KMS-11 (cell line): ENCODE data around the gene ALOX5.

ENCODE experiments used
- H2AFZ ChIP-seq: fragments of 200-600 bp; sonication (generic); 2 replicates; pipeline ENCODE4 v1.6.1; 2016; ENCODE audit warnings: antibody characterized with exemption, mixed run types, low read depth
- H3K27ac ChIP-seq: fragments of 200-600 bp; sonication (generic); 2 replicates; pipeline ENCODE4 v1.6.1; 2016; ENCODE audit warnings: mild to moderate bottlenecking, mixed run types
- H3K27me3 ChIP-seq: fragments of 200-600 bp; sonication (generic); 2 replicates; pipeline ENCODE4 v1.6.1; 2017; ENCODE audit warnings: mild to moderate bottlenecking, low read depth, mixed run types, moderate library complexity; ENCODE audit not compliant: insufficient read depth
- H3K36me3 ChIP-seq: fragments of 200-600 bp; sonication (generic); 2 replicates; pipeline ENCODE4 v1.6.1; 2017; ENCODE audit warnings: mild to moderate bottlenecking, mixed run types; ENCODE audit not compliant: insufficient read depth
- H3K4me1 ChIP-seq: fragments of 200-600 bp; sonication (generic); 2 replicates; pipeline ENCODE4 v1.6.1; 2016; ENCODE audit warnings: mild to moderate bottlenecking, low read depth, mixed run types; ENCODE audit not compliant: poor library complexity, severe bottlenecking
- H3K4me2 ChIP-seq: fragments of 200-600 bp; sonication (generic); 2 replicates; pipeline ENCODE4 v1.7.0; 2016; ENCODE audit warnings: mild to moderate bottlenecking, mixed run types
- H3K4me3 ChIP-seq: fragments of 200-600 bp; sonication (generic); IDR thresholded peaks from 2 replicates; pipeline ENCODE4 v1.6.1; 2017; ENCODE audit warnings: low read depth, low read length, mixed read lengths; ENCODE audit not compliant: insufficient read depth
- H3K79me2 ChIP-seq: fragments of 200-600 bp; sonication (generic); 2 replicates; pipeline ENCODE4 v1.6.1; 2016; ENCODE audit warnings: low read depth, mixed run types; ENCODE audit not compliant: insufficient read depth
- H3K9ac ChIP-seq: fragments of 200-600 bp; sonication (generic); 2 replicates; pipeline ENCODE4 v1.6.1; 2016; ENCODE audit warnings: mild to moderate bottlenecking, mixed run types
- H4K20me1 ChIP-seq: fragments of 200-600 bp; sonication (generic); 2 replicates; pipeline ENCODE4 v1.6.1; 2016; ENCODE audit warnings: mild to moderate bottlenecking, mixed run types; ENCODE audit not compliant: insufficient read depth
- TF ChIP-seq, protein P1 (sequence below): fragments of 200-600 bp; sonication (generic); conservative IDR thresholded peaks from 2 replicates; pipeline ENCODE4 v1.6.1; 2017; ENCODE audit warnings: low read depth, mild to moderate bottlenecking, antibody characterized with exemption, low read length, moderate library complexity, mixed read lengths

ALOX5 gene

DNA sequence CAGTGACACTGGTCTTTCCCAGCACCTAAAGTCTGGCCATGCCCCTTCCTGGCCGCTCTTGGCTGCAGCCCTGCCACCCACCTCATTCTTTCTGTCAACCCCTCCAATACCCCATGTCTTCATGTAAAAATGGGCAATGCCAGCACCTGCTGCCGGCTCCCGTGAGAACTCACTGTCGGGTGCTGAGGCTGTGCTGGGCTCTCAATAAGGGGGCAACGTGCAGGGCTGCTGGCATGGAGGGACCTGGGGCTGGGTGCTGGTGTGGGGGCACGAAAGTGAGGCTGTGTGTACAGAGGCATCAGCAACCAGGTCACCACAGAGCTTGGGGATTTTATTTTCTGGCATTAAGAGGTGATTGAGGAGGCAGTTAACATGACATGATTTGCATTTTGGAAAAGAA is 65.3 kb downstream of the ALOX5 start:
- Histone ChIP-seq H3K4me3 (no peak overlapping the region), H3K9ac (no peak overlapping the region), H3K79me2 (no peaks in the 10 kb centered on the region), H3K36me3 (no peaks in the 10 kb centered on the region), H3K27me3 (no peaks in the 10 kb centered on the region), H3K27ac (no peak overlapping the region), H4K20me1 (no peaks in the 10 kb centered on the region), H3K4me2 (no peak overlapping the region), H2AFZ (no peak overlapping the region), H3K4me1 (peaks cover 25% of the 10 kb centered on the region)
- TF ChIP-seq, protein P1, sequence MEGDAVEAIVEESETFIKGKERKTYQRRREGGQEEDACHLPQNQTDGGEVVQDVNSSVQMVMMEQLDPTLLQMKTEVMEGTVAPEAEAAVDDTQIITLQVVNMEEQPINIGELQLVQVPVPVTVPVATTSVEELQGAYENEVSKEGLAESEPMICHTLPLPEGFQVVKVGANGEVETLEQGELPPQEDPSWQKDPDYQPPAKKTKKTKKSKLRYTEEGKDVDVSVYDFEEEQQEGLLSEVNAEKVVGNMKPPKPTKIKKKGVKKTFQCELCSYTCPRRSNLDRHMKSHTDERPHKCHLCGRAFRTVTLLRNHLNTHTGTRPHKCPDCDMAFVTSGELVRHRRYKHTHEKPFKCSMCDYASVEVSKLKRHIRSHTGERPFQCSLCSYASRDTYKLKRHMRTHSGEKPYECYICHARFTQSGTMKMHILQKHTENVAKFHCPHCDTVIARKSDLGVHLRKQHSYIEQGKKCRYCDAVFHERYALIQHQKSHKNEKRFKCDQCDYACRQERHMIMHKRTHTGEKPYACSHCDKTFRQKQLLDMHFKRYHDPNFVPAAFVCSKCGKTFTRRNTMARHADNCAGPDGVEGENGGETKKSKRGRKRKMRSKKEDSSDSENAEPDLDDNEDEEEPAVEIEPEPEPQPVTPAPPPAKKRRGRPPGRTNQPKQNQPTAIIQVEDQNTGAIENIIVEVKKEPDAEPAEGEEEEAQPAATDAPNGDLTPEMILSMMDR = no peak

DNA sequence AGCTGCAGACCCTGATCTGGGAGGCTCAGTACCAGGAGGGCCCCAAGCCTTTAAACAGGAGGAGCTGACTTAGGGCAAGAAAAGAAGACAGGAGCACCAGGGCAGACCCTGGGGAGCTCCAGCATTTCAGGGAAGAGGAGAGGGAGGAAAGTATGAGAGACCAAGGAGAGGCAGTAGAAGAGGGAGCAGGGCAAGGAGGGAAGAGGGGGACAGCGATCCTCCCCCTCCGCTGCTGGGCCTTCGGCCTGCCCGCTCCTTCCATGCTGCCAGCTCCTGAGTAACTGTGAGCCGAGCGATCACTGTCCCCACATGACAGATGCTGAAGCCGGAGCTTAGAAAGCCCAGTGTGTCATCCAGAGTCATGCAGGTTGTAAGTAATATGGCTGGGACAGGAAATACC is 65.9 kb downstream of the ALOX5 start:
- no peaks in the 10 kb centered on the region for H3K27me3 ChIP-seq
- H3K79me2 ChIP-seq = no peaks in the 10 kb centered on the region
- no peak overlapping the region for H3K27ac ChIP-seq
- no peak overlapping the region for H3K4me3 ChIP-seq
- H3K4me2 ChIP-seq = no peak overlapping the region
- H3K9ac ChIP-seq = no peak overlapping the region
- no peaks in the 10 kb centered on the region for H4K20me1 ChIP-seq
- H2AFZ ChIP-seq = no peak overlapping the region
- no peaks in the 10 kb centered on the region for H3K36me3 ChIP-seq
- peaks cover 20% of the 10 kb centered on the region for H3K4me1 ChIP-seq
- TF ChIP-seq, protein P1 = no peak

DNA sequence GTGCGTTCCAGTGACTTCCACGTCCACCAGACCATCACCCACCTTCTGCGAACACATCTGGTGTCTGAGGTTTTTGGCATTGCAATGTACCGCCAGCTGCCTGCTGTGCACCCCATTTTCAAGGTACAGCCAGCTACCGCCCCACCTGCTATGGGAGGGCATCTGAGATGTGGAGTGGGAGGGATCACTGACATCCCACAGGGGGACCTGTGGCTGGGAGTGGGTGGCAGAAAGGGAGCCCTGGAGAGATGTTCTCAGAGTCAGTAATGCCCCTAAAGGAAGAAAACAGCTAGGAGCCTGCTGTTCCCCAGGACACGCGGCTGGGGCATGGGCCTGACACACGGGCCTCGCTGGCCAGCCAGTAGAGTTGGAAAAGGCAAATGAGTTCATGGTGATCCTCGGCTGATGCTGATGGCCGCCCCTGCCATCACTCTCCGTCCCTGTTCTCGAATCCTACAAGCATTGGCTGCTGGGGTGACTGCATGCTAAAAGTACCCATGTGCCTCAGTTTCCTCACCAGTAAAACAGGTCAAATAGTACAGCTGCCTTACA is 66.6 kb downstream of the ALOX5 start:
- peaks cover 13% of the 10 kb centered on the region for H3K4me1 ChIP-seq
- no peaks in the 10 kb centered on the region for H3K27me3 ChIP-seq
- no peak overlapping the region for H3K4me3 ChIP-seq
- TF ChIP-seq, protein P1 = no peak
- no peaks in the 10 kb centered on the region for H4K20me1 ChIP-seq
- H3K36me3 ChIP-seq = no peaks in the 10 kb centered on the region
- H2AFZ ChIP-seq = no peak overlapping the region
- H3K27ac ChIP-seq = no peak overlapping the region
- no peak overlapping the region for H3K4me2 ChIP-seq
- H3K79me2 ChIP-seq = no peaks in the 10 kb centered on the region
- no peak overlapping the region for H3K9ac ChIP-seq

DNA sequence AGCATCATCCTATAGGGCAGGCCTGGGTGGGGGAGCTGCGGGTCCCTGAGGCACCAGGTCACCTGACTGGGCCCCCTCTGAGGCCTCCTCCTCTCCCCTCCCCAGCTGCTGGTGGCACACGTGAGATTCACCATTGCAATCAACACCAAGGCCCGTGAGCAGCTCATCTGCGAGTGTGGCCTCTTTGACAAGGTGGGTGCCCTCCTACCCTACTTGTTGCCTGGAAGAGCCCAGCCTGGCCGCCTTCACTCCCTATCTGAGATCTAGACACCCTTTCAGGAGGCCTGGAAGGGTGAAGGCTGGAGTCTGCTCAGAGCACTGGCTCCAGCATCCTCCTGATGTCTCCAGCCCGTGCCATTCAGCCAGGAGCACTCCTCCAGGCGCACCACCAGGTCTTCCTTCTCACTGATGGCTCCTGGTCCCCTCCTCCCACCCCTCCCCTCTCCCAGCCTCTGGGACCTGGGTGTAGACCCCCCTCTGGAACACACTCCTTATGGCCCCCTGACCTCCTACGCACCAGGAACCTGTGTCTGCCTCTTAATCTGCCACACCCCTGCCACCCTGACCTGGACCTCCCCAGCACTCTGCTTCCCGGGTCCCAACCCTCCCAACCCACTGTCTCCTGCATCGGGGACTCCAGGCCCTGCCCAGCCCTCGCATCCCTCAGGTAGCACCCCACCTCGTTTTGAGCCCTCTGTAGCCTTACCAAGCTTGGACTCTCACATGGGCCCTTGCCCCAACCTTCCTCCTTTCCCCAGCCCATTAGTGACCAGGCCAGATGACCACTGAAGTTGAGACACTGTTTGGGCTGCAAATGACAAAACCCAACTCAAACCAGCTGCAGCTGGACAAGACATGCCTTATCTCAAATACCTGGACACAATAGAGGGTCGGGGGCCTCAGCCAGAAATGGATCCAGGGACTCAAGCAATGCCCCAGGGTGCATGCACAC is 67.5 kb downstream of the ALOX5 start:
- H3K27me3 ChIP-seq = no peaks in the 10 kb centered on the region
- TF ChIP-seq, protein P1 = no peak
- no peak overlapping the region for H3K9ac ChIP-seq
- peaks cover 4% of the 10 kb centered on the region for H3K4me1 ChIP-seq
- no peaks in the 10 kb centered on the region for H3K79me2 ChIP-seq
- H3K4me3 ChIP-seq = no peak overlapping the region
- H4K20me1 ChIP-seq = no peaks in the 10 kb centered on the region
- no peak overlapping the region for H2AFZ ChIP-seq
- H3K27ac ChIP-seq = no peak overlapping the region
- no peaks in the 10 kb centered on the region for H3K36me3 ChIP-seq
- H3K4me2 ChIP-seq = no peak overlapping the region
